Measurements from ENCODE around the gene RASGRP3.
"Not testable (repeated sequence)": the region's sequence is repeated elsewhere in the genome, so short reads cannot be mapped to it uniquely, and the experiment has no call there.

The RASGRP3 gene

DNA sequence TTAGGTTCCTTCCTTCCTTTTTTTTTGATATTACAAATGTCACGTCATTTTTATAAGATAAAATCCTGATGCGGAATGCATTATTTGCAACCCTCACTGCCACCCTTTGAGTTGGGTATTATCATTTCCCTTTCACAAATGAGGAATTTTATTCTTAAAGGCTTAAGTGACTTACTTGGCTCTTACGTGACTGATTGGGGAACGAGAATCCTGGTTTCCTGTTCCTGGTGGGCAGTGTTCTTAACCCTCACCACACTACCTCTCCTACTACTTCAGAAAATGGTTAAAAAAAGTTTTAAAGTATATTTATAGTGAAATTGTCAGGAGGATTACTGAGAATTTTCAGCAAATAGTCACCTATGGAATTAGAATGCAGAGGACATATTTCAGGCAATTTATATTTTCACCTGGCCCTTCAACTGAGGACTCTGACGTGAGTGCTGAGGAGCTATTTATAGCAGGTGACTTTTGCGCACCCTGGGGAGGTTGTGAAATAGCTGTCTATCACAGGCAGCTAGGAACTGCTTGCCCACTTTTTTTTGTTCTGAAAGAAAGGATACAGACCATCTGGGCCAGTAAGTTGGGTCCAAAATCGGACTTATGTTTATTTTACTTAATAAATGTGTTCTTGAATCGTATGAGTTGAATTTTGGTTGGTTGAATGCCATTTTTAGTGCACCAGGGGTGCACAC lies 18.7 kb upstream of the RASGRP3 start:
- no peak for DNase-seq

DNA sequence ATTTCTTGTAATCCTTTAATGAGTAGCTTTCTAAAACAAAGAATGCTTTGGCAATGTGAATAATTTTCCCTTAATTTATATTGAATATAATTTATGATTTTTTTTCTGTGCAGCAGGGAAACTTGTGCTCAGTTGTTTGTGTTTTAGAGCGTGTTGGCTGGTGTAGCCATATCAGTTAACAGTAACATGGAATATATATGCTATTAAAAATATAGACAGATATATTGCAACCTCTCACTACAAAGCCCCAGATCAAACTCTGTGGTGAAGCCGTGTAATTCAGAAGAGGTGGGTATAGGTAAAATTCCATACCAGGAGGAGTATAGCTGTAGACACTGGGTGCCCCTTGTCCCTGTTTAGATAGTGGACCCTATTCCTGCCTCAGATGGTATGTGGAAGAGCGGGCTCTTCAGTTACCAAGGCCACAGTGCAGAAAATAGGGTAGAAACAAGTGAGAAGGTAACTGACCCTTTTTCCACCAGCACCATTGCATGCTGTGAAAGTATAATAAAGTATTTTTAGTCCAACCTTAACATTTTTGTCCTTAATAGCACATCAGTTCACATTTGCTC lies 18.1 kb upstream of the RASGRP3 start:
- no peak for DNase-seq

DNA sequence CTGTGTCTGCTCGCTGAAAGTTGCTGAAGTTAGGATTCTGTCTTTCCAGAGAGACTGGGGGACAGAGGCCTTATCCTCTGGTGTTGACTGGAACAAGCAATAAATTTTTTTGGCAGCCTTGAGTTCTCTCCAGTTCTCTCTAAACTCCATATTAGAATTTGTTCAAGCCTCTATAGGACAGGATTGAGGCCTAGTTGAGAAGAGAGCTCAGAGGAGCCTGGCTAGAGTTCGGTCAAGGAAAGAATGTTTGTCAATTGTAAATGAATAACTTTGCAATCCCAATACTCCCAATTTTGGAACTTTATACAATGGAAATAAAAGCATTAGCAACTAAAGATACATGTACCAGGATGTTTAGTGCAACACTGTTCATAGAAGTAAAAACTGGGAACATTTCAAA lies 16.7 kb upstream of the RASGRP3 start:
- DNase-seq = no peak

- not testable (repeated sequence) for DNase-seq
These were observed 13.9 kb upstream of the RASGRP3 start for GRCh38 chr2:33462512-33462911.

DNA sequence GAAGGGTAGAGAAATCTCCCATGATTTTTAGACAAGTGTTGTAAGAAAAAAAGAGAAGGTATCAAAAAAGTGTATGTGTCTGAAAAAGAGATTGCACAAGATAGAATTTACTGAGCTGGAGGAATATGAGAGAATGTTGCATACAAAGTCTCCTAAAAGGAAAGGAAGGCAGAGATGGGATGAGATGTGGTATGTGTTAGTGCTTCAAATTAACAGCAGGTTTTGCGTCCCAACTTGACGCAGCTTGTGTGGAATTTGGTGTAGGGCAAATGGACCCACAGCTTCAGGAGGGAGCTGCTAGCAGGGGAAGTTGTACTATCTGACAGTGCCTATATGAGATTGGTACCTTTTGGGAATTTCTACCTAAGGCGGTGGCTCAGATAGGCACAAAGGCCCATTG lies 9.0 kb upstream of the RASGRP3 start:
- no peak for DNase-seq

DNA sequence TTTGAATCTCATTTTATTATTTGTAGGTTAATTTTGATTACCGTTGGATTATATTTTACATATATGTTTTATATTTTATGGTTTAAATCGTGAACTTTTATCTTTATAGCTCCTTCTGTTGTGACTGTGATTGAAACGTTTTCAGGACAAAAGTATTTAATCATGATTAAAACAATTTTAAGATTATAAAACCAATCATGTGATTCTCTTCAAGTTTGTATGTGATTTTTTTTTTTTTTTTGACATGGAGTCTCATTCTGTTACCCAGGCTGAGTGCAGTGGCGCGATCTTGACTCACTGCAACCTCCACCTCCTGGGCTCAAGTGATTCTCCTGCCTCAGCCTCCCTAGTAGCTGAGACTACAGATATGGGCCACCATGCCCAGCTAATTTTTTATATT lies 7.2 kb upstream of the RASGRP3 start:
- no peak for DNase-seq

GRCh38 chr2:33475224-33476130 lies 972 bp upstream of the RASGRP3 start:
- DNase-seq = peak; percentile 67

DNA sequence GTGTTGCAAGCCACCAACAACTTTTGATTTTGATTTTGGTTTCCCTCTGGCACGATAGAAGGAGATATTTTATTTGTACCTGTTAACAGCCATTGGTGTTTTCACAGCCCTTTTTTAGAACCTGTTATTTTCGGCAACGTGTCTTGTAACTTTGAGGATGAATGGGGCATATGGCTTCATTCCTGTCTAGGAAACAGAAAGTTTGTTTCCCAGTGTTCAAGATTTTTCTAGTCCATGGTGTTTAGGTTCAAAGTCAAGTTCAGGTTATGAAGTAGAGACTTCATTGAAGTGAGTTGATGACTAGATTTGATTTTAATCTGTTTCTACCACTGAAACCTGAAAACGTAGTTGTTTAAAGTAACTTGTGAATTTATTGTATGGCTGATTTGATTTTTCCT lies 343 bp downstream of the RASGRP3 start:
- no peak for DNase-seq

DNA sequence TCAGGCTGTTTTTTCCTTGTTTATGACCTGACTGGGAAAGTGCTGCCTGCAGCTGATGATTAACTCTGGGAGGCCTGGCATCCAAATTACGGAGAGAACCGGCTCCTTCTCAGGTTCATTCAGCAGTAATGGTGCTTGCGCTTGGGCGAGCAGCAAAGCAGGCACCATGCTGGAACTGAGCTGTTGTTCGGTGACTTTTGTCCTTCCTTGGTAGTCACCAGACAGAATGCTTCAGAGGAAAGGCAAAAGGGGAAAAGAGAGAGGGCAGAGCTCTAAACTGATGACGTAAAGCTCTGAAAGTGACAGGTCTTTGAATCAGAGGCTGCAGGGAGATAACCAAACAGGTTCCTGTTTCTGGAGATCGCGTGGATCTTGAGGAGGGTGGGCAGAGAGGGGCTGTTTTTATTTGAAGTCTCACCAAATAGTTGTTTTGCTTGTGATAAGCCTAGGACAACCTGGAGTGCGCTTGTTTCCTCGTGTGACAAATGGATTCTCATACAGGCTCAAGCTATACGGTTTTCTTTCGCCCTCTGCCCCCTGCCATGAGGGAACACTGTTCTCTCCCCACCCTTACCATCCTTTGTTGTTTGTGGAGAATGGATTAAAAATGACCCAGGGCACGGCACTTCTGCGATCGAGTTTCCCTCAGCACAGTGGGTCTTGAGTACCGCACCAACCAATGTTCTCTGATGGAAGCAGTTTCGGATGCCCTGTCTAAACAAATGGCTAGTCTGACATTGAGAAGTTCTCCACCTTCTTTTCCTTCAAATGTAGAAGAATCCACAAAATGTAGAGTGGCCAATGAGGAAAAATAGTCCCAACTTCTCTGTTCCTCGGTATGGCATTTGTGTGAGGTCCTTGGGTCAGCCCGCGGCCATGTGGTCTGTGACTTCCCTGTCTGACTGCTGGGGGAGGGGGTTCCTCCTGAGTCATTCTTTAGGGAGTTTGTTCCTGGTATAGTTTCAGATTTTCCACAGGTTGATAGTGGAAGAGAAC lies 1.3 kb downstream of the RASGRP3 start:
- no peak for DNase-seq

- DNase-seq = no peak
These were observed 2.7 kb downstream of the RASGRP3 start for GRCh38 chr2:33478968-33479731.

DNA sequence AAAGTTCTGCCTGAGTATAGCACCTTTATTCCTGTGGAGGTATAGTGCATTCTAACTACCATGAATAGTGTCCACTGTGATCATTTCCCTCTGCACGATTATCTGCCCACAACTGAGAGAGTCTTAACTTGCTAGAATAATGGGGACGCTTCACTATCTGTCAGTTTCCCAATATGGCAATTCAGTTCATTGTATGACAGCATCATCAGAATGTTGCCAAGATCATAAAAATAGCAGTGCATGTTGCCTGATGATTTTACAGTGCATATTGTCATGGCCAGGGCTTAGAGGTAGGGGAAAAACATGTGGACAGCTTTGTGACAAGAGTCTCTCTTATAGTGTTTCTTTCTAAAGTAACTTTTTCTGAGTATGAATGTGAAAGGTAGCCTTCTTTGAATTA lies 6.1 kb downstream of the RASGRP3 start:
- no peak for DNase-seq

DNA sequence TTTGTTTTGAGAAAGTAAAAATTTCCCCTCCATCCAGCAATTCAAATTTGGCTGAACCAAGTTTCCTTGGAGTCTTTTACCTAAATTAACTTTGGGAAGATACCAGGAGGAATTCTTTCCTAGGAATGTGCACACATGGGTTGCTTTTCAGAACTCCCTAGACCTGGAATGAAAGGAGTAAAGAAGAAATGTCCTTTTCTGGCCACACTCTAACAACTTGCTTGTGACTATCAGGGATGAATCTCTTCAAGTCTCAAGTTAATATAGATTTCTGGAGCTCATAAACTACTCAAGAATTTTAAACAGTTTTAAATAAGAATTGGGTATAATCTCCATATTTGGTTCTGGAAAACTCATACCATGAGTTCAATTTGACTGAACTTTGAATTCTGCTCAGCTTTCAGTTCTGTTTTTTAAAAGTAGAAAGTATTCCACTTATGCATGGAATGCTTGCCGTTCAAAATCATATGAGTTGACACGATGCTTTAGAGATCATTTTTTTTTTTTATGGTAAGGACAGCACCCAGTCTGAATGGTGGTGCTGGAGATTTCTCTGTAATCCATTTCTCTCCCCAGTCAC lies 7.7 kb downstream of the RASGRP3 start:
- DNase-seq = no peak

GRCh38 chr2:33485051-33485450 lies 8.6 kb downstream of the RASGRP3 start:
- DNase-seq = no peak

DNA sequence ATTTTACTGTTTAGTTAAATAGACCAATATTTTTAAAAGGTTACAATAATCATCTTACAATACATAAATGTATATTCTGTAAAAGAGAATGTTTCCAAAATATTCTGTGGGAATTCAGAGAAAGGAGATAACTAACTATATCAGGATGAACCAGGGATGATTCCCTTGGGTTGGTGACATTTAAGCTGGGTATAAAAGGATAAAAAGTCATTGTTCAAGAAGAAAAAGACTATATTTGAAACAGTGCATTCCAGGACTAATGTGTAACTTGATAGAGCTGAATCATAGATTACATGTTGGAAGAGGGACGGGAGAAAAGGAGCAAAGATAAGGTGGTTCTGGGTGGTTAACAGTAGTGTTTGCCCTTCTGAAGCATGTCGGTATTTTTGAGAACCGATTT lies 10.1 kb downstream of the RASGRP3 start:
- no peak for DNase-seq

DNA sequence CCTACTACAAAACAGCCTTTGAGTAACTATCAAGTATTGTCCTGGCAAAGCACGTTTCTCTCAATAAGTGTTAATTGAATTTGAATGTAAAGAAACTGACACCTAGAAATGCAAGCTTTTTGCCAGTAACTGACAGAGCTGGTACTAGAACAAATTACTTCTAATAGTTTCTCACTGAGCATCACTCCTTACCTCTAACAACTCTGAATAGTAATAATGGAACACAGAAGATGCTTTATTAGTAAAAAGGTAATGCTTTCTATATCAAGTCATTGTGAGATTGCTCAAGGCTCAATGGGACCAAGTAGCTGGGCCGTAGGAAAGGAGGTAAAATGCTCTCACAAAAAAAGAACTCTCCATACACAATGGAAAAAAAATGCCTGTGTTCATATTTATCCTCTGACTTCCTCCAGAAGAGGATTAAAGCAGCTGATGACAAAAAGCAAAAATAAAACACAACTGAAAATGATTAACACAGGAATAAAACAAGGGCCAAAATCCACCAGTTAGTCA lies 11.8 kb downstream of the RASGRP3 start:
- DNase-seq = no peak

- DNase-seq = no peak
These were observed 12.5 kb downstream of the RASGRP3 start for GRCh38 chr2:33488715-33489540.

DNA sequence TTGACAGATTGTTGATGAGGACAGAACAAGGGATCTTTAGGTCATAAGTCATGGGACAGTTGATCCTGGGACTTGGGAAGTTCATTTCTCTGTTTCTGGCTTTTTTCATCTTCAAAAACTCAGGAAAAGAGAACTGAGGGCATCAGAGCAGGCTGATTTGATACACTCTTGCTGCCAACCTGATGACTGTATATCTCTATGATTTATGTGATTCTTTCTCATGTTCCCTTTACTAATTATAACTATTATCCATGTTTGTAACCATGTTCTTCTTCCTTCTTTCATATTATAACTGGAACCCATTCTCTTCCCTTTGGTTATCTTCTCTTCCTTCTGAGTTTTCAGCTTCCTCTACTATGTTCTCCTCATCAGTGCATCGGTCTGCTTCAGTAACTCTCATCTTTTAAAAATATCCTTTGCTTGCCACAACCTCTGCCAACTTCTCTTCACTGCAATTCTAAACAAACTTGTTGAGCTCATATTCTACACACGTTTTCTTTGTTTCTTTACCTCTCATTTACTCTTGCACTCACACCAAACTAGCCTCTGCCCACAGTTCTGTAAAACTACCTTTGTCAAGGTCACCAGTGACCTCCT lies 13.5 kb downstream of the RASGRP3 start:
- no peak for DNase-seq

DNA sequence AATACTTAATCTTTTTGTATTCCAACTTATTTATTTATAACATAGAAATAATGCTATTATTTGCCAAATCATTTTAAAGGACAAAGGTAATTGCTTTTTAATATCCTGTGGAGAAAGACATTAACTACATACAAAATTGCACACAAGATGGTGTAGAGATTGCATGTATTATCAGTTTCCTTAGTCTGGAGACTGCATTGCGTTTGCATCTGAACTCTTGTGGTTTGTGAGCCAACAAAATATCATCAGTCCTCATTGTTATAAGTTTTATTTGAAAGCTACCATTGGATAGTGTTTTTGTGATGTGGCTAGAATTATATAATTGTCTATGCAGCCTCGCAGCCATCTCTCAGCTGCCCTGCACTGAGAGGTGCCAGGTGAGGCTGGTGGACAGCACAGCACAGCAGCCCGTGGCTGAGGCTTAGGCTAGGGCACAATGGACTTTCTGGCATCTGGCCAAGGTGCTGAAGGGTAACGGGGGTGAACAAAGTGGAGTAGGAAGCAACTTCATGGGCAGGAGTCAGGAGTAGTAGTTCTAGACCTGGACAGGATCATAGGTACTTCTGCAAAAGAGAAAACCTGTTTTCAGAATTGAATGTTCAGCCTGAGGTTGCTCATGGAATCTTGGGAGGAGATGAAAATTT lies 15.1 kb downstream of the RASGRP3 start:
- DNase-seq = no peak

GRCh38 chr2:33492399-33493134 lies 16.1 kb downstream of the RASGRP3 start:
- no peak for DNase-seq

Measured in stimulated activated CD4-positive, alpha-beta T cell treated with anti-CD3 and anti-CD28 coated beads, Interleukin-12 subunit alpha, Interleukin-12 subunit beta, amount 100 ng/mL, for 4 hours (primary cell).